ENCODE measurements around the gene PPID. TPM values are rescaled to one million over a fixed set of nuclear protein-coding genes. Genes with fewer than 3 reads are reported as not detected.

The PPID gene
- total RNA-seq, 1 experiment from 2014 or later, result 53.5 TPM

DNA sequence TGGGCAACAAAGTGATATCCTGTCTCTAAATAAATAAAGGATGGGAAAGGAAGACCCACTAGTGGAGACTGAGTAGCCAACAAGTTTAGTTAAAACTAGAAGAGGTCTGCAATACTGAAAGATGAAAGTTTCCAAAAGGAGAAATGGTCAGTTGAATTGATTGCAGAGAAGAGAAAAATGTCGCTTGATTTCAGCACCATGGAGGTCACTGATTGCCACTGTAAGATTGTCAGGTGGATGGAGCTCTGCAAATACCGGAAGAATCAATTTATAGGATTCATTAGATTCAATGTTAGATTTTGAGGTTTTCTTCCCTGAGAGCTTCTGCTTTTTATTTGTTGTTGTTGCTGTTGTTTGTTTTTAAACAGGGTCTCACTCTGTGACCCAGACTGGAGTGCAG lies 40.3 kb upstream of the PPID start:
- H3K4ac ChIP-seq (ENCODE audit: low read depth, low read length), result no peak overlapping the region
- no peak overlapping the region for H3K4me3 Mint-ChIP-seq
- no peak overlapping the region for H4K91ac ChIP-seq (ENCODE audit: insufficient read length, low read depth, low read length)
- no peak overlapping the region for H2BK5ac ChIP-seq (ENCODE audit: insufficient read length, low read length)
- H4K5ac ChIP-seq (ENCODE audit: insufficient read length, low read depth, low read length), result no peak overlapping the region
- H3K56ac ChIP-seq (ENCODE audit: insufficient read length, low read depth, low read length), result no peak overlapping the region
- no peak overlapping the region for H3K4me2 ChIP-seq (ENCODE audit: insufficient read depth, insufficient read length, low read length)
- H3K14ac ChIP-seq (ENCODE audit: insufficient read depth, low read length), result no peak overlapping the region
- no peak overlapping the region for H2BK12ac ChIP-seq (ENCODE audit: insufficient read length, low read depth, low read length)
- no peaks in the 10 kb centered on the region for H3K27me3 ChIP-seq (ENCODE audit: insufficient read depth, low read length)
- H3K36me3 Mint-ChIP-seq (ENCODE audit: insufficient read depth in 1 of 3, low read depth in 3 of 3), result peaks cover 3 to 12% (median 5%) of the 10 kb centered on the region in 3 experiments; a peak in 3 of 7 replicates
- no CpG with 5 or more reads among the region's 2 CpGs for WGBS (ENCODE audit: extremely low coverage, insufficient read length, low lambda C conversion rate)
- no peaks in the 10 kb centered on the region for H3K4me1 ChIP-seq (ENCODE audit: insufficient read depth, low read length)
- no peak overlapping the region for H2BK15ac ChIP-seq (ENCODE audit: low read depth, low read length)
- no peak overlapping the region for H2BK20ac ChIP-seq (ENCODE audit: low read depth, low read length, poor library complexity, severe bottlenecking)
- no peaks in the 10 kb centered on the region for H3K9me3 ChIP-seq (ENCODE audit: control insufficient read depth, low read depth, low read length)
- no peak overlapping the region for H4K8ac ChIP-seq (replicated peaks; ENCODE audit: insufficient read length, low read depth, low read length)
- no peaks in the 10 kb centered on the region for H3K79me2 ChIP-seq (ENCODE audit: insufficient read depth, low read length)
- no peak overlapping the region for H2AK5ac ChIP-seq (ENCODE audit: insufficient read length, low read length)
- no peak overlapping the region for H2BK120ac ChIP-seq (ENCODE audit: low read depth, low read length, poor library complexity, severe bottlenecking)
- no peaks in the 10 kb centered on the region for H4K20me1 ChIP-seq (ENCODE audit: control insufficient read depth, insufficient read depth, insufficient read length)
- H3K9me3 Mint-ChIP-seq, result peaks cover 12 to 14% of the 10 kb centered on the region in 2 experiments; a peak in 4 of 5 replicates
- no peak overlapping the region for H3K18ac ChIP-seq (ENCODE audit: insufficient read length, low read depth, low read length)
- TF ChIP-seq, protein P1, sequence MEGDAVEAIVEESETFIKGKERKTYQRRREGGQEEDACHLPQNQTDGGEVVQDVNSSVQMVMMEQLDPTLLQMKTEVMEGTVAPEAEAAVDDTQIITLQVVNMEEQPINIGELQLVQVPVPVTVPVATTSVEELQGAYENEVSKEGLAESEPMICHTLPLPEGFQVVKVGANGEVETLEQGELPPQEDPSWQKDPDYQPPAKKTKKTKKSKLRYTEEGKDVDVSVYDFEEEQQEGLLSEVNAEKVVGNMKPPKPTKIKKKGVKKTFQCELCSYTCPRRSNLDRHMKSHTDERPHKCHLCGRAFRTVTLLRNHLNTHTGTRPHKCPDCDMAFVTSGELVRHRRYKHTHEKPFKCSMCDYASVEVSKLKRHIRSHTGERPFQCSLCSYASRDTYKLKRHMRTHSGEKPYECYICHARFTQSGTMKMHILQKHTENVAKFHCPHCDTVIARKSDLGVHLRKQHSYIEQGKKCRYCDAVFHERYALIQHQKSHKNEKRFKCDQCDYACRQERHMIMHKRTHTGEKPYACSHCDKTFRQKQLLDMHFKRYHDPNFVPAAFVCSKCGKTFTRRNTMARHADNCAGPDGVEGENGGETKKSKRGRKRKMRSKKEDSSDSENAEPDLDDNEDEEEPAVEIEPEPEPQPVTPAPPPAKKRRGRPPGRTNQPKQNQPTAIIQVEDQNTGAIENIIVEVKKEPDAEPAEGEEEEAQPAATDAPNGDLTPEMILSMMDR (conservative IDR thresholded peaks at IDR 0.05), result no peak
- no peak overlapping the region for H3K23ac ChIP-seq (ENCODE audit: insufficient read length, low read depth, low read length)
- no peak overlapping the region for H3K9ac ChIP-seq (ENCODE audit: extremely low read depth, insufficient read length, low read length)
- no peaks in the 10 kb centered on the region for H3K79me1 ChIP-seq (ENCODE audit: insufficient read depth, low read depth, low read length, poor library complexity, severe bottlenecking)
- peaks cover 6% of the 10 kb centered on the region for H3K27me3 Mint-ChIP-seq (ENCODE audit: low read depth)
- H3K27ac ChIP-seq (ENCODE audit: insufficient read length, low read depth, low read length), result no peak overlapping the region
- no peak overlapping the region for H2AFZ ChIP-seq (ENCODE audit: low read length)
- H3T11ph ChIP-seq (ENCODE audit: low read length), result no peak overlapping the region
- no peak overlapping the region for H3K27ac Mint-ChIP-seq
- H3K23me2 ChIP-seq (ENCODE audit: insufficient read length, low read depth, low read length, poor library complexity, severe bottlenecking), result no peaks in the 10 kb centered on the region
- peaks cover 8 to 9% of the 10 kb centered on the region in 2 experiments for H3K4me1 Mint-ChIP-seq
- no peak for DNase-seq
